ENCODE measurements around the gene TRIM2.

TRIM2 gene

DNA sequence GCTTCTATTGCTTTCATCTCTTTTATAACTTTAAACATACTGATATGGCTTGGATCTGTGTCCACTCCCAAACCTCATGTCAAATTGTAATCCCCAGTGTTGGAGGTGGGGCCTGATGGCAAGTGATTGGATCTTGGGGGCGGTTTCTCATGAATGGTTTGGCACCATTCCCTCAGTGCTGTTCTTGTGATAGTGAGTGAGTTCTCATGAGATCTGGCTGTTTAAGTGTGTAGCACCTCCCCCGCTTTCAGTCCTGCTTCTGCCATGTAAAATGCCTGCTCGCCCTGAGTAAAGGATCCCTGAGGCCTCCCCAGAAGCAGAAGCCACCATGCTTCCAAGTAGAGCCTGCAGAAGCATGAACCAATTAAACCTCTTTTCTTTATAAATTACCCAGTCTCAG lies 157.9 kb downstream of the TRIM2 start:
- TF ChIP-seq, protein P1, sequence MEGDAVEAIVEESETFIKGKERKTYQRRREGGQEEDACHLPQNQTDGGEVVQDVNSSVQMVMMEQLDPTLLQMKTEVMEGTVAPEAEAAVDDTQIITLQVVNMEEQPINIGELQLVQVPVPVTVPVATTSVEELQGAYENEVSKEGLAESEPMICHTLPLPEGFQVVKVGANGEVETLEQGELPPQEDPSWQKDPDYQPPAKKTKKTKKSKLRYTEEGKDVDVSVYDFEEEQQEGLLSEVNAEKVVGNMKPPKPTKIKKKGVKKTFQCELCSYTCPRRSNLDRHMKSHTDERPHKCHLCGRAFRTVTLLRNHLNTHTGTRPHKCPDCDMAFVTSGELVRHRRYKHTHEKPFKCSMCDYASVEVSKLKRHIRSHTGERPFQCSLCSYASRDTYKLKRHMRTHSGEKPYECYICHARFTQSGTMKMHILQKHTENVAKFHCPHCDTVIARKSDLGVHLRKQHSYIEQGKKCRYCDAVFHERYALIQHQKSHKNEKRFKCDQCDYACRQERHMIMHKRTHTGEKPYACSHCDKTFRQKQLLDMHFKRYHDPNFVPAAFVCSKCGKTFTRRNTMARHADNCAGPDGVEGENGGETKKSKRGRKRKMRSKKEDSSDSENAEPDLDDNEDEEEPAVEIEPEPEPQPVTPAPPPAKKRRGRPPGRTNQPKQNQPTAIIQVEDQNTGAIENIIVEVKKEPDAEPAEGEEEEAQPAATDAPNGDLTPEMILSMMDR (conservative IDR thresholded peaks at IDR 0.05; ENCODE audit: control insufficient read depth, insufficient read depth, low read depth, low read length) = no peak
- H3K4me3 ChIP-seq (ENCODE audit: control insufficient read depth, low read depth, low read length) = no peak overlapping the region
- DNase-seq (ENCODE audit: low read depth) = peak; percentile 51

DNA sequence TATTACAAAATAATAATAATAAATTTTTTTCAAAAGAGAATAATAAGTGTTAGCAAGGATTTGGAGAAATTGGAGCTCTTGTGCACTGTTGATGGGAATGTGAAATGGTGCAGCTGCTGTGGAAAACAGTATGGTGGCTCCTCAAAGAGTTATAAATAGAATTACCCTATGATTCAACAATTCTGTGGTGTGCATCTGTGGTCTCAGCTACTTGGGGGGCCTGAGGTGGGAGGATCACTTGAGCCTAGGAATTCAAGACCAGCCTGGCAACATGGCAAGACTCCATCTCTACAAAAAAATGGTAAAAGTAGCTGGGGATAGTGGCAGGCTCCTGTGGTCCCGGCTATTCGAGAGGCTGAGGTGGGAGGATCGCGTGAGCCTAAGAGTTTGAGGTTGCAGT lies 159.8 kb downstream of the TRIM2 start:
- no peak overlapping the region for H3K4me3 ChIP-seq (ENCODE audit: control insufficient read depth, low read depth, low read length)
- TF ChIP-seq, protein P1 (conservative IDR thresholded peaks at IDR 0.05; ENCODE audit: control insufficient read depth, insufficient read depth, low read depth, low read length) = no peak
- DNase-seq (ENCODE audit: low read depth) = no peak

DNA sequence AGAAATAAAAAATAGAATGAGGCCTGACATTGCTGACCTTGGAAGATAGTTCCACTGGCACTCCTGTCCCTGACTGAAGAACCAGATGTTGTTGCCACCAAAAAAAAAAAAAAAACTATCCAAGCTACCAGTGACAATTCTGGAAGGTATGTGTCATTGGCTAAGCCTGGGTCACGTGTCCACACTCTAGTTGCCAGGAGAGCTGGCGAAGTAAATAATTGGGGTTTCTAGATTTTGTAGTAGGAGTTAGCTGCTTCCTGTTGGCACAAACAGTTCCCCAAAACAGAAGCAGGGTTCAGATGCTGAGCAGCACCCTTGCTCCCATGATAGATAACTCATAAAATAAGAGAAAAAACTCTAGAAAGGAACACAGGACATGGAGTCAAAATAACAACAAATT lies 160.8 kb downstream of the TRIM2 start:
- no peak for DNase-seq (ENCODE audit: low read depth)
- TF ChIP-seq, protein P1 (conservative IDR thresholded peaks at IDR 0.05; ENCODE audit: control insufficient read depth, insufficient read depth, low read depth, low read length) = no peak
- no peak overlapping the region for H3K4me3 ChIP-seq (ENCODE audit: control insufficient read depth, low read depth, low read length)

DNA sequence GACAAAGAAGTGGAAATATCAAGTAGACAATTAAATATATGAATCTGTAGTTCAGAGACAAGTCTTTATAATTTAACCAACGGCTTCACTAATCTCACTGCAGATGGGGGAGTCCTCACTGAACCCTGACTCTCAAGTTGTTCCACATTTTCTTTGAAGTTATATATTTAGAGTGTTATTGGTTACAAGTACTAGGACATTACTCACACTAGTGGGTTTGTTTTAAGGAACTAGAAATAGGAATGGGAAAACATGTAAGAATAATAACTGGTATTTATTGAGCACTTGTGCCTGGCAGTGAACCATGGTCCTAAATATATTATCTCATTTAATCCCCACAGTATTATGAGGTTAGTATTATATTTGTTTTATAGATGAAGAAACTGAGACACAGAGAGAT lies 162.2 kb downstream of the TRIM2 start:
- TF ChIP-seq, protein P1 (conservative IDR thresholded peaks at IDR 0.05; ENCODE audit: control insufficient read depth, insufficient read depth, low read depth, low read length) = no peak
- H3K4me3 ChIP-seq (ENCODE audit: control insufficient read depth, low read depth, low read length) = no peak overlapping the region
- DNase-seq (ENCODE audit: low read depth) = no peak

DNA sequence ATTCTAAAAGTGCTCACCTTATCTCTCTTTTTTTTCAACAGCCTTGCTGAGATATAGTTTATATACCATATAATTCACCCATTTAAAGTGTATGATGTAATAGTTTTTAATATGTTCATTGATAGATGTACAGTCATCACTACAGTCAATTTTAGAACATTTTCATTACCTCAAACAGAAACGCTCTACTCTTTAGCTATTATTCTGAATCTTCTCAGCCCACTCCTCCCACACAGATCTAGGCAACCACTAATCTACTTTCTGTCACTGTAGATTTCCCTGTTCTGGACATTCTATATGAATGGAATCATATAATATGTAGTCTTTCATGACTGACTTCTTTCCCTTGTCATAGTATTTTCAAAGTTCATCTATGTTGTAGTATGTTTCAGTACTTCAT lies 162.8 kb downstream of the TRIM2 start:
- H3K4me3 ChIP-seq (ENCODE audit: control insufficient read depth, low read depth, low read length) = no peak overlapping the region
- DNase-seq (ENCODE audit: low read depth) = no peak
- TF ChIP-seq, protein P1 (conservative IDR thresholded peaks at IDR 0.05; ENCODE audit: control insufficient read depth, insufficient read depth, low read depth, low read length) = no peak

DNA sequence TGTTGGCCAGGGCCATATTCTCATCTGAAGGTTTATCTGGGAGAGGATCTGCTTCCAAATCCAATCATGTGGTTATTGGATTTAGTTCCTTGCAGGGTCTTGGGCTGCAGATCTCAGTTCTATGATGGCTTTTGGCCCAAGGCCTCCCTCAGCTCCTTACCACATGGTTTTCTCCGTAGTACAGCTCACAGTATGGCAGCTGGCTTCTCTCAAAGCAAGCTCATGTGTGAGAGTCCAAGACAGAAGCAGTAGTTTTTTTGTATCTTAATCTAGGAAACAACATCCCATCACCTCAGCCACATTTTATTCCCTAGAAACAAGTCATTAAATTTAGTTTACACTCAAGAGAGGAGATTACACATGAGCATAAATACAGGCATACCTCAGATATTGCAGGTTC lies 164.8 kb downstream of the TRIM2 start:
- no peak for DNase-seq (ENCODE audit: low read depth)
- TF ChIP-seq, protein P1 (conservative IDR thresholded peaks at IDR 0.05; ENCODE audit: control insufficient read depth, insufficient read depth, low read depth, low read length) = no peak
- no peak overlapping the region for H3K4me3 ChIP-seq (ENCODE audit: control insufficient read depth, low read depth, low read length)

DNA sequence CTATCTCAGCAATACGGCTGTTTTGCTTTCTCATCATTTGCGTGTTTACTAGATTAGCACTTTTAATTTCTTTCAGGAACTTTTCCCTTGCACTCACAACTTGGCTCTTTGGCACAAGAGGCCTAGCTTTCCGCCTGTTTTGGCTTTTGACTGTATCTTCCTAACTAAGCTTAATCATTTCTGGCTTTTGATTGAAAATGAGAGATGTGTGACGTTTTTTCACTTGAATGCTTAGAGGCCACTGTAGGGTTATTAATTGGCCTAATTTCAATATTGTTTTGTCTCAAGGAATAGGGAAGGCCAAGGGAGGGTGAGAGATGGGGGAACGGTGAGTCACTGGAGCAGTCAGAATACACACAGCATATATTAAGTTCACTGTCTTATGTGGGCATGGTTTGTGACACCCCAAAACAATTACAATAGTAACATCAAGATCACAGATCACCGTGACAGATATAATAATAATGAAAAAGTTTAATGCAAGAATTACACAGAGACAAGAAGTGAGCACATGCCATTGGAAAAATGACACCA lies 167.5 kb downstream of the TRIM2 start:
- H3K4me3 ChIP-seq (ENCODE audit: control insufficient read depth, low read depth, low read length) = no peak overlapping the region
- TF ChIP-seq, protein P1 (conservative IDR thresholded peaks at IDR 0.05; ENCODE audit: control insufficient read depth, insufficient read depth, low read depth, low read length) = no peak
- no peak for DNase-seq (ENCODE audit: low read depth)
